Glomerular visceral epithelial cell (primary cell): ENCODE data around the gene ORM1.
A peak's percentile ranks its signal among the peaks of the same experiment; 100 is the strongest.

Source experiments
- DNase-seq: peaks from one replicate; pipeline ENCODE4 v3.0.0-alpha.2; 2016; ENCODE audit errors: extremely low spot score

The ORM1 gene

GRCh38 chr9:114342755-114343440 is 20.0 kb downstream of the ORM1 start:
- no peak for DNase-seq

DNA sequence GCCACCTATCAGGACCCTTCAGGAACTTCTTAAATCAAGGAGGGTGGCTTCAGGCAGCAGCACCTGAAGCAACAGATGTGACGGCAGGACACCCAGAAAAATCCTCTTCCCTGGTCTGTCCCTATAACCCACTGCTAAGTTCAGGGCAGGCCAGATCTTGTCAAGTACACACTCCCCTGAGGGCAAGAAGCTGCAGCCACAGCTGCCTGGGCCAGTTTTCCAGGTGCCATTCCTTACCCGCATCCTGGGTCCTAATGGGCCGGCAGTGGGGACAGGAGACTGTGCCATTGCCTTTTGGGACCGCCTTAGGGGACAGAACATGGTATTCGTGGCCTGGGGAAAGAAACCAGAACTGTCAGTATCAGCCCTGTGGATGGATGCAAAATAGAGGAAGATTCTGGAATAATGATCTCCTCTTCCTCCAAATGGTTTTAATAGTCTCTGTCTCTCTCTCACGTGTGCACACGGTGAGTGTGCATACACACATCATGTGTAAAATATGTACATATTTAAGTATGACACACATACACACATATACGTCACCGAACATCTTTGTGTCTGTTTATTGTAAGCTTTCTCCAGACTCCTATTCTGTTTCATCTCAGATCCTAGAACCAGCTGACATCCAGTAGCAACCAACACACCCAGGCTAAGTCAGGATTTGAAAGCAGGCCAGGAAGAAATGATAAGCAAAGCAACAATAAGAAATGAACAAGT is 20.7 kb downstream of the ORM1 start:
- DNase-seq, result no peak

- no peak for DNase-seq
Observed at GRCh38 chr9:114344188-114344566, 21.3 kb downstream of the ORM1 start.

- DNase-seq, result no peak
Observed at GRCh38 chr9:114344692-114345091, 21.8 kb downstream of the ORM1 start.

- no peak for DNase-seq
Observed at GRCh38 chr9:114345493-114346065, 22.7 kb downstream of the ORM1 start.

GRCh38 chr9:114346146-114346545 is 23.2 kb downstream of the ORM1 start:
- DNase-seq, result no peak

DNA sequence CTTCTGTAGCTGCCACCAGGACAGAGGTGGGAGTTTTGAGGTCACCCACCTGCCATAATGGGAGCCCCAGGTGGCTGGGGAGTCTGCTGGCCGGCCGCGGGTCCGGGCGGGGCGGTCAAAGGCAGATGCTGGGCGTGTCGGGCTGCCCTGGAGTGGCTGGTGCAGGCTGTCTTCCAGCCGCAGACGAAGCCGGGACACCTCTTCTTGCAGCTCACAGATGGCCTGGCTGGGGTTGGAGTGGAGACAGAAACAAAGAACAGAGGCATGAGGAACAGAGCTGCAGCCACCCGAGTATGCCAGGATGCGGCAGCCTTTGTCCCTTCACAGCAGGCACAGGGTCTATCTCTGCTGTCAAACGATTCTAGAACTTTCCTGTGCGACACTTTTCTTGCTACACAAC is 24.8 kb downstream of the ORM1 start:
- DNase-seq, result no peak

GRCh38 chr9:114348261-114348905 is 25.5 kb downstream of the ORM1 start:
- no peak for DNase-seq

DNA sequence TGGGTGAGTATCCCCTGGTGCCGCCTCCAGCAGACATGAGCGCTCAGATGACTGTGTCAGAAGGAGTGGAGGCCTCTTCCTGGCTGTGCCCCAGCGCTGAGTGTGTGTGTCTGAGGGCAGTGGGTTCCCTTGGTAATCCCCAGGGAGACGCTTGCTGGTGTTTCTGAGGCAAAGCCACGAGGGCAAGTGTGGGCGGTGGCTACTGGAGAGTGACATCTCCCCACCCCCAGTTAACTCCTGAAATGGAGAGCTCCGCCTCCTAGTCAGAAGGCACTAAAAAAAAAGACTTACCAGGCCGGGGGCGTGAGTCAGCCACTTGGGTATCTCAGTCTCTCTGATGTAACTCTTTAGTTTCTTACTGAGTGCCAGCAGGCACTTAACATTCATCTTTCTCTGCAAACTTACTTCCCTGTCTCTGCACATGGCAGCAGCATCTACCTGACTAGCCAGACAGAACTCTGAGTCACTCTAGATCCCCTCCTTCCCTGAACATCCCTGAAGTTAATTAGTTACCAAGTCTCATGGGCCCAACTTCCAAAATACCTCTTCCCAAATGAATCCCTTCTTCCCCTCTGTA is 26.1 kb downstream of the ORM1 start:
- peak; percentile 99 for DNase-seq

GRCh38 chr9:114349713-114350480 is 27.0 kb downstream of the ORM1 start:
- no peak for DNase-seq

GRCh38 chr9:114350636-114351401 is 27.9 kb downstream of the ORM1 start:
- no peak for DNase-seq

DNA sequence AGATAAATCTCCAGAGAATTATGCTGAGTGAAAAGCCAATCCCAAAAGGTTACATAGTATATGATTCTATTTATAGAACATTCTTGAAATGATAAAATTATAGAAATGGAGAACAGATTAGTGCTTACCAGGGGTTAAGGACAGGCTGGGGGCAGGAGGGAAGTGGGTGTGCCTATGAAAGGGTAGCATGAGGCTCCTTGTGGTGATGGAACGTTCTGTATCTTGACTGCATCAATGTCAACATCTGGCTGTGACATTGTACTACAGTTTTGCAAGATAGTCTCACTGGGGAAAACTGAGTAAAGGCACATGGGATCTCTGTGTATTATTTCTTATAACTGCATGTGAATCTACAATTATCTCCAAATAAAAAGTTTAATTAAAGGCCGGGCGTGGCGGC is 29.0 kb downstream of the ORM1 start:
- no peak for DNase-seq

DNA sequence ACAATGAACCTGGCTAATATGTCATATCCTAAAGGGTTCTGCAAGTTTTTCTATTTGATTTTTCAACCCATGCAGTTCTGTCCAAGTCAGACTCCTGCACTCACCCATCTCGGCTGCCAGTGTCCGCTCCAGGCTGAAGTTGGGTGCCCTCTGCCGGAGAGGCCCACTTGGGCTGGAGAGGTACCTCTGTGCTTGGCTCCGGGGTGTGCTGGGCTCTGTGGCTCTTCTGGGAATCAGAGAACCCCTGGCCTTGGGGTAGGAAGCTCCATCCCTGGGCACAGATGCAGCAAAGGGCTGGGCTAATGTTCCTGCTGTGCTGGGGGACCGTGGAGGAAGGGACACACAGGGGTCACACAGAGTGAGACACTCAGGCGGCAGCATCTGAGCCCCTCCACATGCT is 32.9 kb downstream of the ORM1 start:
- no peak for DNase-seq

DNA sequence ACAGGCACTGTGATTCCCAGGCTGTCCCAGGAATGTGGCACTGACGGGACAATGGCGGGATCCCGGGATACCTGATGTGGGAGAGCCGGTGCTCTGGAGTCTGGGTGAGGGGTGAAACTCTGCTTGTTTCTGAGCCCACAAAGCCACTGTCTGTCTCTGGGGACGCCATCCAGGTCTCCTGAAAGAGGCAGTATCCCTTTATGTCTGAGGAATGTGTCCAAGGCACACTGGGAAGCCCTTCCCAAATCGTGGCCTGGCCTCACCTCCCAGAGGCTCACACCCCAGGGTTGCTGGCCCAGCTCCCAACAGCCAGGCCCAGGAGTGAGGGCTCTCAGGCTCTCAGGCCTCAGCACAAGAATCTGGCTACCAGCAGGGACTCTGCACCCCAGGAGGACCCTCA is 33.9 kb downstream of the ORM1 start:
- no peak for DNase-seq

- DNase-seq, result no peak
Observed at GRCh38 chr9:114357360-114357759, 34.5 kb downstream of the ORM1 start.

DNA sequence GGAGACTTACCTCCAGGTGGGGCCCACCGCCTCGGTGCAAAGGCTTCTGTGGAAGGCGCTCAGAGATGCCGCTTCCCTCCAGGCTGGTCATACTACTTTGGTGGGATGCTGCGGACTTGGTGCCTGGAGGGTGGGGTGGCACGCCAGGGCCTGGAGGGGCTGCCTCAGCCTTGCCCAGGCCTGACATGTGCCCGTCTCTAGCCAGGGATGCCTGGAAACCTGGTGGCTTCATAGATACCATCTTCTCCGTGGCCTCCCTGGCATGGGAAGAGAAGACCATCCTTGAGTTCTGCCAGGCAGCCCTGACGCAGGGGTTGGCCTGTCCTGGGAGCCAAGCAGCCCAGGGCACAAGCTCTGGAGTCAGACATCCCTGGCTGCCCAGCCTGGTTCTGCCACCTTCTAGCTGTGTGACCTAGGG is 35.0 kb downstream of the ORM1 start:
- DNase-seq, result no peak

DNA sequence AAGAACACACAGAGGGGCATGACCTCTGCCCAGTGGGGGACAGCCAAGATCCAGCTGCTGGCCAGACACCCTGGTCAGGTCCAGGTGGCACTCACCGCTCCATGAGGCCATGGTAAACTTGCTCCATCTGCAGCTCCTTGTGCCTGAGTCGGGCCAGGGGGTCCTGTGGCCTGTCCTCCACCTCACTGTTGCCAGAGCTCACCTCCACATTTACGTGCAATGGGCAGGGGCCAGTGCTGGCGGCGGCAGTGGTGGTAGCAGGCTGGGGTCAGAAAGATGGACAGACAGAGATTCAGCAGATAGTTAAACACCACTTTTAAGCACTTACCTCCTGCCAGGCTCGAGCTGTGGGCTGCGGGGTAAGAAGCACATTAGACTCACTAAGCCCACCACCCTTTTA is 36.9 kb downstream of the ORM1 start:
- no peak for DNase-seq

GRCh38 chr9:114361542-114361941 is 38.6 kb downstream of the ORM1 start:
- no peak for DNase-seq

GRCh38 chr9:114362394-114362793 is 39.5 kb downstream of the ORM1 start:
- DNase-seq, result no peak

- no peak for DNase-seq
Observed at GRCh38 chr9:114363424-114363823, 40.5 kb downstream of the ORM1 start.
